ENCODE data around the gene FCHSD2.
"Not testable (repeated sequence)": the region's sequence is repeated elsewhere in the genome, so short reads cannot be mapped to it uniquely, and the experiment has no call there.

The FCHSD2 gene

GRCh38 chr11:72885749-72886609 is 256.1 kb downstream of the FCHSD2 start:
- Mint-ChIP-seq H3K36me3 (ENCODE audit: low read depth) (peaks cover 20% of the 10 kb centered on the region), H3K27ac (no peak overlapping the region), H3K27me3 (ENCODE audit: low read depth) (no peaks in the 10 kb centered on the region), H3K9me3 (peaks cover 6% of the 10 kb centered on the region), H3K4me3 (no peak overlapping the region), H3K4me1 (ENCODE audit: low read depth) (no peaks in the 10 kb centered on the region)
- DNase-seq (ENCODE audit: low spot score), result no peak

- Mint-ChIP-seq H3K9me3 (peaks cover 6% of the 10 kb centered on the region), H3K27ac (no peak overlapping the region), H3K27me3 (ENCODE audit: low read depth) (no peaks in the 10 kb centered on the region), H3K4me3 (no peak overlapping the region), H3K36me3 (ENCODE audit: low read depth) (peaks cover 13% of the 10 kb centered on the region), H3K4me1 (ENCODE audit: low read depth) (peaks cover 1% of the 10 kb centered on the region)
- no peak for DNase-seq (ENCODE audit: low spot score)
Measured at GRCh38 chr11:72876147-72876546, 266.0 kb downstream of the FCHSD2 start.

GRCh38 chr11:72875736-72876135 is 266.4 kb downstream of the FCHSD2 start:
- DNase-seq (ENCODE audit: low spot score), result no peak
- Mint-ChIP-seq H3K27me3 (ENCODE audit: low read depth) (no peaks in the 10 kb centered on the region), H3K36me3 (ENCODE audit: low read depth) (peaks cover 12% of the 10 kb centered on the region), H3K4me3 (no peak overlapping the region), H3K9me3 (peaks cover 6% of the 10 kb centered on the region), H3K4me1 (ENCODE audit: low read depth) (peaks cover 4% of the 10 kb centered on the region), H3K27ac (no peak overlapping the region)

- Mint-ChIP-seq H3K27me3 (ENCODE audit: low read depth) (no peaks in the 10 kb centered on the region), H3K4me3 (no peak overlapping the region), H3K9me3 (no peaks in the 10 kb centered on the region), H3K27ac (no peak overlapping the region), H3K4me1 (ENCODE audit: low read depth) (peaks cover 15% of the 10 kb centered on the region), H3K36me3 (ENCODE audit: low read depth) (peaks cover 20% of the 10 kb centered on the region)
- DNase-seq (ENCODE audit: low spot score), result no peak
Measured at GRCh38 chr11:72872012-72872411, 270.1 kb downstream of the FCHSD2 start.

GRCh38 chr11:72871119-72871518 is 271.0 kb downstream of the FCHSD2 start:
- Mint-ChIP-seq H3K36me3 (ENCODE audit: low read depth) (peaks cover 23% of the 10 kb centered on the region), H3K27me3 (ENCODE audit: low read depth) (no peaks in the 10 kb centered on the region), H3K4me3 (no peak overlapping the region), H3K27ac (no peak overlapping the region), H3K9me3 (no peaks in the 10 kb centered on the region), H3K4me1 (ENCODE audit: low read depth) (peaks cover 15% of the 10 kb centered on the region)
- DNase-seq (ENCODE audit: low spot score), result no peak

GRCh38 chr11:72869831-72870230 is 272.3 kb downstream of the FCHSD2 start:
- Mint-ChIP-seq H3K27ac (no peak overlapping the region), H3K27me3 (ENCODE audit: low read depth) (no peaks in the 10 kb centered on the region), H3K4me1 (ENCODE audit: low read depth) (peaks cover 15% of the 10 kb centered on the region), H3K4me3 (no peak overlapping the region), H3K9me3 (no peaks in the 10 kb centered on the region), H3K36me3 (ENCODE audit: low read depth) (peaks cover 26% of the 10 kb centered on the region)
- DNase-seq (ENCODE audit: low spot score), result no peak

GRCh38 chr11:72867970-72868369 is 274.1 kb downstream of the FCHSD2 start:
- Mint-ChIP-seq H3K27ac (no peak overlapping the region), H3K9me3 (no peaks in the 10 kb centered on the region), H3K4me1 (ENCODE audit: low read depth) (peaks cover 17% of the 10 kb centered on the region), H3K27me3 (ENCODE audit: low read depth) (no peaks in the 10 kb centered on the region), H3K4me3 (no peak overlapping the region), H3K36me3 (ENCODE audit: low read depth) (peaks cover 26% of the 10 kb centered on the region)
- no peak for DNase-seq (ENCODE audit: low spot score)

- Mint-ChIP-seq H3K9me3 (no peaks in the 10 kb centered on the region), H3K27ac (no peak overlapping the region), H3K4me1 (ENCODE audit: low read depth) (peaks cover 11% of the 10 kb centered on the region), H3K4me3 (no peak overlapping the region), H3K36me3 (ENCODE audit: low read depth) (peaks cover 21% of the 10 kb centered on the region), H3K27me3 (ENCODE audit: low read depth) (no peaks in the 10 kb centered on the region)
- DNase-seq (ENCODE audit: low spot score), result no peak
Measured at GRCh38 chr11:72864702-72865655, 277.1 kb downstream of the FCHSD2 start.

- H3K27ac Mint-ChIP-seq, result no peak overlapping the region
- peaks cover 2% of the 10 kb centered on the region for H3K4me1 Mint-ChIP-seq (ENCODE audit: low read depth)
- H3K9me3 Mint-ChIP-seq, result no peaks in the 10 kb centered on the region
- no peak overlapping the region for H3K4me3 Mint-ChIP-seq
- peaks cover 19% of the 10 kb centered on the region for H3K36me3 Mint-ChIP-seq (ENCODE audit: low read depth)
- DNase-seq (ENCODE audit: low spot score), result no peak
- H3K27me3 Mint-ChIP-seq (ENCODE audit: low read depth), result no peaks in the 10 kb centered on the region
Measured at GRCh38 chr11:72863916-72864315, 278.2 kb downstream of the FCHSD2 start.

GRCh38 chr11:72863091-72863490 is 279.0 kb downstream of the FCHSD2 start:
- H3K36me3 Mint-ChIP-seq (ENCODE audit: low read depth), result peaks cover 14% of the 10 kb centered on the region
- H3K9me3 Mint-ChIP-seq, result no peaks in the 10 kb centered on the region
- H3K4me1 Mint-ChIP-seq (ENCODE audit: low read depth), result peaks cover 2% of the 10 kb centered on the region
- H3K27me3 Mint-ChIP-seq (ENCODE audit: low read depth), result no peaks in the 10 kb centered on the region
- no peak for DNase-seq (ENCODE audit: low spot score)
- H3K27ac Mint-ChIP-seq, result no peak overlapping the region
- no peak overlapping the region for H3K4me3 Mint-ChIP-seq

GRCh38 chr11:72860592-72860991 is 281.5 kb downstream of the FCHSD2 start:
- Mint-ChIP-seq H3K4me1 (ENCODE audit: low read depth) (peaks cover 2% of the 10 kb centered on the region), H3K4me3 (no peak overlapping the region), H3K36me3 (ENCODE audit: low read depth) (no peaks in the 10 kb centered on the region), H3K9me3 (no peaks in the 10 kb centered on the region), H3K27ac (no peak overlapping the region), H3K27me3 (ENCODE audit: low read depth) (no peaks in the 10 kb centered on the region)
- no peak for DNase-seq (ENCODE audit: low spot score)

GRCh38 chr11:72860010-72860409 is 282.1 kb downstream of the FCHSD2 start:
- Mint-ChIP-seq H3K27ac (no peak overlapping the region), H3K27me3 (ENCODE audit: low read depth) (no peaks in the 10 kb centered on the region), H3K36me3 (ENCODE audit: low read depth) (no peaks in the 10 kb centered on the region), H3K4me1 (ENCODE audit: low read depth) (peaks cover 2% of the 10 kb centered on the region), H3K9me3 (no peaks in the 10 kb centered on the region), H3K4me3 (no peak overlapping the region)
- DNase-seq (ENCODE audit: low spot score), result no peak

GRCh38 chr11:72859126-72859525 is 283.0 kb downstream of the FCHSD2 start:
- no peak for DNase-seq (ENCODE audit: low spot score)
- H3K4me3 Mint-ChIP-seq, result no peak overlapping the region
- H3K9me3 Mint-ChIP-seq, result no peaks in the 10 kb centered on the region
- no peaks in the 10 kb centered on the region for H3K27me3 Mint-ChIP-seq (ENCODE audit: low read depth)
- H3K4me1 Mint-ChIP-seq (ENCODE audit: low read depth), result peaks cover 2% of the 10 kb centered on the region
- no peak overlapping the region for H3K27ac Mint-ChIP-seq
- no peaks in the 10 kb centered on the region for H3K36me3 Mint-ChIP-seq (ENCODE audit: low read depth)

GRCh38 chr11:72858267-72858666 is 283.9 kb downstream of the FCHSD2 start:
- H3K36me3 Mint-ChIP-seq (ENCODE audit: low read depth), result not testable (repeated sequence)

More at GRCh38 chr11:72858267-72858666, 283.9 kb downstream of the FCHSD2 start:
- not testable (repeated sequence) for H3K9me3 Mint-ChIP-seq; H3K4me3 Mint-ChIP-seq; H3K27ac Mint-ChIP-seq; DNase-seq (ENCODE audit: low spot score); H3K4me1 Mint-ChIP-seq (ENCODE audit: low read depth); H3K27me3 Mint-ChIP-seq (ENCODE audit: low read depth)

Data from T-helper 2 cell treated with Interferon-gamma antibody and Interleukin-4, amounts not matched to agents 5 μg/mL and 100 μg/mL, for 36 hours (primary cell).